HepG2 (cell line): ENCODE results near the gene GTF2H3. TPM values are rescaled to one million over a fixed set of nuclear protein-coding genes. Genes with fewer than 3 reads are reported as not detected.

ENCODE experiments used
- E2F2 ChIP-seq: sonication (generic); formaldehyde crosslinking; IDR thresholded peaks from 2 replicates; pipeline ENCODE4 v1.4.0; 2020; ENCODE audit warnings: missing genetic modification reagents, borderline replicate concordance
- IRF1 ChIP-seq: sonication (generic); formaldehyde crosslinking; IDR thresholded peaks from 2 replicates; pipeline ENCODE4 v1.4.0; 2020; ENCODE audit warnings: low read depth, mild to moderate bottlenecking, missing genetic modification reagents
- KLF11 ChIP-seq: IDR thresholded peaks from 2 replicates; pipeline ENCODE4 v1.6.1; 2016; ENCODE audit warnings: missing compliant biosample characterization
- LCORL ChIP-seq, 2 experiments: fragments of 450-650 bp in 1 of 2; sonication (generic) in 1 of 2; formaldehyde crosslinking in 1 of 2; IDR thresholded peaks; 2 replicates each; pipeline versions ENCODE4 v1.5.0 to v1.6.1; 2017 to 2020; ENCODE audit warnings: antibody characterized with exemption in 1 of 2, missing genetic modification reagents in 1 of 2
- NCOA5 ChIP-seq: sonication (generic); formaldehyde crosslinking; IDR thresholded peaks from 2 replicates; pipeline ENCODE4 v1.4.0; 2020; ENCODE audit warnings: missing genetic modification reagents
- PCBP2 ChIP-seq: fragments of 200-400 bp; formaldehyde crosslinking; optimal IDR thresholded peaks from 2 replicates; pipeline ENCODE3; 2018; ENCODE audit warnings: low read length, low read depth; ENCODE audit not compliant: poor library complexity, severe bottlenecking
- SYNCRIP ChIP-seq: fragments of 200-400 bp; formaldehyde crosslinking; IDR thresholded peaks from 2 replicates; pipeline ENCODE4 v1.6.1; 2018; ENCODE audit warnings: mild to moderate bottlenecking, low read depth, low read length; ENCODE audit not compliant: insufficient read depth
- ZBTB38 ChIP-seq: sonication (generic); formaldehyde crosslinking; IDR thresholded peaks from 2 replicates; pipeline ENCODE4 v1.5.1; 2020; ENCODE audit warnings: mild to moderate bottlenecking, missing genetic modification reagents
- ZNF280B ChIP-seq: sonication (generic); formaldehyde crosslinking; IDR thresholded peaks from 2 replicates; pipeline ENCODE4 v1.5.0; 2020; ENCODE audit warnings: missing genetic modification reagents, mild to moderate bottlenecking, borderline replicate concordance
- ZNF574 ChIP-seq: sonication (generic); formaldehyde crosslinking; IDR thresholded peaks from 2 replicates; pipeline ENCODE4 v1.4.0; 2020; ENCODE audit warnings: missing genetic modification reagents
- ZNF83 ChIP-seq: sonication (generic); formaldehyde crosslinking; IDR thresholded peaks from 2 replicates; pipeline ENCODE4 v1.4.0; 2020; ENCODE audit warnings: missing genetic modification reagents, mild to moderate bottlenecking, borderline replicate concordance
- polyA plus RNA-seq, 8 experiments: library from polyadenylated mRNA; depleted of rRNA in 3 of 8; stranded (reverse) in 7 of 8; unstranded in 1 of 8; fragments of >200 nt; fragmentation: Illumina TruSeq in 4 of 8; extraction: Trizol in 4 of 8; gene quantifications; 2 replicates each; pipeline versions ENCODE4 v1.2.1 to v1.2.3, GENCODE V29; 2011 to 2016; ENCODE audit warnings: low read depth in 4 of 8, missing spikeins in 1 of 8, mixed read lengths in 1 of 8; ENCODE audit not compliant: insufficient read depth in 1 of 8
- total RNA-seq, 5 experiments: library from RNA; depleted of rRNA; stranded (reverse); fragments of >200 nt; fragmentation: Illumina TruSeq; extraction: Trizol; gene quantifications; 2 replicates each; pipeline ENCODE4 v1.2.3, GENCODE V29; 2016; ENCODE audit warnings: low read depth in 1 of 5
- TF ChIP-seq, protein P1 (sequence below): sonication (generic); formaldehyde crosslinking; IDR thresholded peaks from 2 replicates; pipeline ENCODE4 v1.5.0; 2020; ENCODE audit warnings: mild to moderate bottlenecking, missing genetic modification reagents
- TF ChIP-seq, protein P2 (sequence below): sonication (generic); formaldehyde crosslinking; IDR thresholded peaks from 2 replicates; pipeline ENCODE4 v1.9.0; 2021; ENCODE audit warnings: missing genetic modification reagents, borderline replicate concordance

Gene GTF2H3
- total and polyA plus RNA-seq, 2 of the 13 experiments (the other 11 are each of a cell fraction or from before 2014, with no cell fraction given) = 35.8 to 58.8 TPM

DNA sequence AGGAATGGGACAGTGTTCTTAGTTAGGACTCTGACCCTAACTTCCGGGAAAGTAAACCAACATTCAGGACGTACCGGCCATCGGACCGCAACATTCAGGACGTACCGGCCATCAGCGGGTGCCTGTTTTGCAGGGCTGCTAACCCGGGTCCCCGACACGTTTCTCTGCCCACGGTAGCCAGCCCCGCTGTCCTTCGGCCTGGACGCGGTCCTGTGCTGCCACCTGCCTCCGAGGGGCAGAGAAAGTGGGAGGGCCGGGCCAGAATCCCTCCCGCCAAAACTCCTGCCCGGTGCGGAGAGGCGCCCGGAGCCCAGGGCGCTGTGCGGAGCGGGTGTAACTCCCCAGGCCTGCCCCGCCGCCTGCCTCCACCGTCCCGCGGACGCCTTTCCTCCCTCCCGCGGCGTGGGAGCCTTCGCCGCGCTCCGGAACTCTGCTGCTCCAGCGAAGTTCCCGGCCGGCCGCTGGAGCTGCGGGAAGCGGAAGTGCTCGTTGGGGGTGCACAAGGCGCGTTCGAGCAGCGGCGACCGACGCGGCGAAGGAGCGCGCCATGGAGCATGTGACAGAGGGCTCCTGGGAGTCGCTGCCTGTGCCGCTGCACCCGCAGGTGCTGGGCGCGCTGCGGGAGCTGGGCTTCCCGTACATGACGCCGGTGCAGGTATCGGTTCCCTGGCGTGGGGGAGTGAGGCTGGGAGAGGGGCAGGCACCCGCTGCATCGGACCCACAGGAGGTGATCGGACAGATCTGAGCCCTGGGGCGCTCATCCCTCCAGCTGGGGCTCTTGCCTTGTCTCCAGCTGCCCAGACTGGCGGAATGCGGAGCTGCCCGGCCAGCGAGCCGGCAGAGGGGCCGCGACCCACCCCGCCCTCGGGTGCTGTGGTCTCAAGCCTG, 31.8 kb upstream of the GTF2H3 start, which contains the start of gene DDX55 (continued):
- TF ChIP-seq ZNF280B (CRISPR knock-in tag) (peak; percentile 87), SYNCRIP (no peak), E2F2 (CRISPR knock-in tag) (peak; percentile 81; the same call in 1 of the 2 replicates), LCORL (IDR thresholded peaks at IDR 0.05) (no peak), LCORL (CRISPR knock-in tag; IDR thresholded peaks at IDR 0.05) (peak; percentile 83; the same call in 1 of the 2 replicates), PCBP2 (no peak), IRF1 (CRISPR knock-in tag) (peak; percentile 68; the same call in 1 of the 2 replicates), ZNF83 (CRISPR knock-in tag) (peak; percentile 71; the same call in 1 of the 2 replicates), KLF11 (CRISPR knock-in tag) (0 out of 2 replicates have a peak, but pooled peaks have one; percentile 54), NCOA5 (no peak), ZNF574 (peak; percentile 96), ZBTB38 (CRISPR knock-in tag) (peak; percentile 87)
- TF ChIP-seq, protein P1, sequence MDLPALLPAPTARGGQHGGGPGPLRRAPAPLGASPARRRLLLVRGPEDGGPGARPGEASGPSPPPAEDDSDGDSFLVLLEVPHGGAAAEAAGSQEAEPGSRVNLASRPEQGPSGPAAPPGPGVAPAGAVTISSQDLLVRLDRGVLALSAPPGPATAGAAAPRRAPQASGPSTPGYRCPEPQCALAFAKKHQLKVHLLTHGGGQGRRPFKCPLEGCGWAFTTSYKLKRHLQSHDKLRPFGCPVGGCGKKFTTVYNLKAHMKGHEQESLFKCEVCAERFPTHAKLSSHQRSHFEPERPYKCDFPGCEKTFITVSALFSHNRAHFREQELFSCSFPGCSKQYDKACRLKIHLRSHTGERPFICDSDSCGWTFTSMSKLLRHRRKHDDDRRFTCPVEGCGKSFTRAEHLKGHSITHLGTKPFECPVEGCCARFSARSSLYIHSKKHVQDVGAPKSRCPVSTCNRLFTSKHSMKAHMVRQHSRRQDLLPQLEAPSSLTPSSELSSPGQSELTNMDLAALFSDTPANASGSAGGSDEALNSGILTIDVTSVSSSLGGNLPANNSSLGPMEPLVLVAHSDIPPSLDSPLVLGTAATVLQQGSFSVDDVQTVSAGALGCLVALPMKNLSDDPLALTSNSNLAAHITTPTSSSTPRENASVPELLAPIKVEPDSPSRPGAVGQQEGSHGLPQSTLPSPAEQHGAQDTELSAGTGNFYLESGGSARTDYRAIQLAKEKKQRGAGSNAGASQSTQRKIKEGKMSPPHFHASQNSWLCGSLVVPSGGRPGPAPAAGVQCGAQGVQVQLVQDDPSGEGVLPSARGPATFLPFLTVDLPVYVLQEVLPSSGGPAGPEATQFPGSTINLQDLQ = peak; percentile 79; the same call in 1 of the 2 replicates
- TF ChIP-seq, protein P2, sequence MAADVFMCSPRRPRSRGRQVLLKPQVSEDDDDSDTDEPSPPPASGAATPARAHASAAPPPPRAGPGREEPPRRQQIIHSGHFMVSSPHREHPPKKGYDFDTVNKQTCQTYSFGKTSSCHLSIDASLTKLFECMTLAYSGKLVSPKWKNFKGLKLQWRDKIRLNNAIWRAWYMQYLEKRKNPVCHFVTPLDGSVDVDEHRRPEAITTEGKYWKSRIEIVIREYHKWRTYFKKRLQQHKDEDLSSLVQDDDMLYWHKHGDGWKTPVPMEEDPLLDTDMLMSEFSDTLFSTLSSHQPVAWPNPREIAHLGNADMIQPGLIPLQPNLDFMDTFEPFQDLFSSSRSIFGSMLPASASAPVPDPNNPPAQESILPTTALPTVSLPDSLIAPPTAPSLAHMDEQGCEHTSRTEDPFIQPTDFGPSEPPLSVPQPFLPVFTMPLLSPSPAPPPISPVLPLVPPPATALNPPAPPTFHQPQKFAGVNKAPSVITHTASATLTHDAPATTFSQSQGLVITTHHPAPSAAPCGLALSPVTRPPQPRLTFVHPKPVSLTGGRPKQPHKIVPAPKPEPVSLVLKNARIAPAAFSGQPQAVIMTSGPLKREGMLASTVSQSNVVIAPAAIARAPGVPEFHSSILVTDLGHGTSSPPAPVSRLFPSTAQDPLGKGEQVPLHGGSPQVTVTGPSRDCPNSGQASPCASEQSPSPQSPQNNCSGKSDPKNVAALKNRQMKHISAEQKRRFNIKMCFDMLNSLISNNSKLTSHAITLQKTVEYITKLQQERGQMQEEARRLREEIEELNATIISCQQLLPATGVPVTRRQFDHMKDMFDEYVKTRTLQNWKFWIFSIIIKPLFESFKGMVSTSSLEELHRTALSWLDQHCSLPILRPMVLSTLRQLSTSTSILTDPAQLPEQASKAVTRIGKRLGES (CRISPR knock-in tag) = 0 out of 2 replicates have a peak, but pooled peaks have one; percentile 69
